T-helper 2 cell treated with Interferon-gamma antibody and Interleukin-4, amounts not matched to agents 5 μg/mL and 100 μg/mL, for 36 hours (primary cell): ENCODE measurements around the gene CCT6B.
"Not testable (repeated sequence)": the region's sequence is repeated elsewhere in the genome, so short reads cannot be mapped to it uniquely, and the experiment has no call there.

Experiments
- DNase-seq: peaks from one replicate; pipeline ENCODE4 v3.0.0; 2021; ENCODE audit warnings: low spot score
- H3K27ac Mint-ChIP-seq: one replicate; pipeline ENCODE4 v1.8.0; 2021; ENCODE audit warnings: mild to moderate bottlenecking, mixed read lengths
- H3K27me3 Mint-ChIP-seq: one replicate; pipeline ENCODE4 v1.8.0; 2021; ENCODE audit warnings: low read depth, mixed read lengths
- H3K36me3 Mint-ChIP-seq: one replicate; pipeline ENCODE4 v1.8.0; 2021; ENCODE audit warnings: low read depth, mixed read lengths
- H3K4me1 Mint-ChIP-seq: one replicate; pipeline ENCODE4 v1.8.0; 2021; ENCODE audit warnings: low read depth, mixed read lengths
- H3K4me3 Mint-ChIP-seq: one replicate; pipeline ENCODE4 v1.8.0; 2022; ENCODE audit warnings: mild to moderate bottlenecking, moderate library complexity, mixed read lengths
- H3K9me3 Mint-ChIP-seq: one replicate; pipeline ENCODE4 v1.8.0; 2021; ENCODE audit warnings: mixed read lengths

Gene CCT6B

GRCh38 chr17:34950780-34951179 is 10.5 kb downstream of the CCT6B start:
- H3K4me3 Mint-ChIP-seq, H3K4me1 Mint-ChIP-seq, DNase-seq, H3K9me3 Mint-ChIP-seq, H3K36me3 Mint-ChIP-seq, H3K27ac Mint-ChIP-seq: not testable (repeated sequence)
- peaks cover 21% of the 10 kb centered on the region for H3K27me3 Mint-ChIP-seq

GRCh38 chr17:34930283-34930682 is 31.0 kb downstream of the CCT6B start:
- H3K27ac Mint-ChIP-seq = no peak overlapping the region
- no peaks in the 10 kb centered on the region for H3K4me1 Mint-ChIP-seq
- no peaks in the 10 kb centered on the region for H3K36me3 Mint-ChIP-seq
- no peak overlapping the region for H3K4me3 Mint-ChIP-seq
- peaks cover 11% of the 10 kb centered on the region for H3K27me3 Mint-ChIP-seq
- no peak for DNase-seq
- H3K9me3 Mint-ChIP-seq = no peaks in the 10 kb centered on the region

GRCh38 chr17:34926661-34927060 is 34.6 kb downstream of the CCT6B start:
- Mint-ChIP-seq H3K27me3 (peaks cover 4% of the 10 kb centered on the region), H3K4me3 (no peak overlapping the region), H3K4me1 (no peaks in the 10 kb centered on the region), H3K36me3 (no peaks in the 10 kb centered on the region), H3K27ac (no peak overlapping the region), H3K9me3 (no peaks in the 10 kb centered on the region)
- no peak for DNase-seq

- Mint-ChIP-seq H3K4me3 (no peak overlapping the region), H3K27ac (no peak overlapping the region), H3K36me3 (no peaks in the 10 kb centered on the region), H3K4me1 (no peaks in the 10 kb centered on the region), H3K9me3 (no peaks in the 10 kb centered on the region), H3K27me3 (peaks cover 2% of the 10 kb centered on the region)
- no peak for DNase-seq
These were observed 40.6 kb downstream of the CCT6B start for GRCh38 chr17:34920676-34921075.

- DNase-seq = no peak
- Mint-ChIP-seq H3K4me1 (no peaks in the 10 kb centered on the region), H3K27ac (no peak overlapping the region), H3K27me3 (peaks cover 2% of the 10 kb centered on the region), H3K4me3 (no peak overlapping the region), H3K9me3 (no peaks in the 10 kb centered on the region), H3K36me3 (no peaks in the 10 kb centered on the region)
These were observed 43.9 kb downstream of the CCT6B start for GRCh38 chr17:34917381-34917780.

- peaks cover 2% of the 10 kb centered on the region for H3K27me3 Mint-ChIP-seq
- H3K36me3 Mint-ChIP-seq = no peaks in the 10 kb centered on the region
- no peaks in the 10 kb centered on the region for H3K9me3 Mint-ChIP-seq
- no peak for DNase-seq
- no peaks in the 10 kb centered on the region for H3K4me1 Mint-ChIP-seq
- no peak overlapping the region for H3K4me3 Mint-ChIP-seq
- no peak overlapping the region for H3K27ac Mint-ChIP-seq
These were observed 45.1 kb downstream of the CCT6B start for GRCh38 chr17:34916120-34916519.

- Mint-ChIP-seq H3K4me1 (no peaks in the 10 kb centered on the region), H3K4me3 (no peak overlapping the region), H3K9me3 (no peaks in the 10 kb centered on the region), H3K27ac (no peak overlapping the region), H3K36me3 (no peaks in the 10 kb centered on the region), H3K27me3 (peaks cover 3% of the 10 kb centered on the region)
- no peak for DNase-seq
These were observed 48.3 kb downstream of the CCT6B start for GRCh38 chr17:34913001-34913400.

- DNase-seq = no peak
- Mint-ChIP-seq H3K36me3 (no peaks in the 10 kb centered on the region), H3K27me3 (peaks cover 2% of the 10 kb centered on the region), H3K4me1 (no peaks in the 10 kb centered on the region), H3K27ac (no peak overlapping the region), H3K4me3 (no peak overlapping the region), H3K9me3 (no peaks in the 10 kb centered on the region)
These were observed 52.2 kb downstream of the CCT6B start for GRCh38 chr17:34909040-34909439.

GRCh38 chr17:34902831-34903547 is 58.3 kb downstream of the CCT6B start:
- no peaks in the 10 kb centered on the region for H3K9me3 Mint-ChIP-seq
- no peak overlapping the region for H3K4me3 Mint-ChIP-seq
- H3K27me3 Mint-ChIP-seq = peaks cover 12% of the 10 kb centered on the region
- no peaks in the 10 kb centered on the region for H3K4me1 Mint-ChIP-seq
- no peaks in the 10 kb centered on the region for H3K36me3 Mint-ChIP-seq
- DNase-seq = no peak
- H3K27ac Mint-ChIP-seq = no peak overlapping the region

GRCh38 chr17:34899643-34900291 is 61.5 kb downstream of the CCT6B start:
- no peak overlapping the region for H3K27ac Mint-ChIP-seq
- H3K36me3 Mint-ChIP-seq = no peaks in the 10 kb centered on the region
- no peak overlapping the region for H3K4me3 Mint-ChIP-seq
- no peaks in the 10 kb centered on the region for H3K9me3 Mint-ChIP-seq
- no peak for DNase-seq
- H3K27me3 Mint-ChIP-seq = peaks cover 19% of the 10 kb centered on the region
- H3K4me1 Mint-ChIP-seq = no peaks in the 10 kb centered on the region

GRCh38 chr17:34895383-34895782 is 65.9 kb downstream of the CCT6B start:
- no peaks in the 10 kb centered on the region for H3K4me1 Mint-ChIP-seq
- no peaks in the 10 kb centered on the region for H3K36me3 Mint-ChIP-seq
- no peak overlapping the region for H3K4me3 Mint-ChIP-seq
- peaks cover 24% of the 10 kb centered on the region for H3K27me3 Mint-ChIP-seq
- H3K9me3 Mint-ChIP-seq = no peaks in the 10 kb centered on the region
- H3K27ac Mint-ChIP-seq = no peak overlapping the region
- DNase-seq = no peak

GRCh38 chr17:34894964-34895363 is 66.3 kb downstream of the CCT6B start:
- Mint-ChIP-seq H3K27ac (no peak overlapping the region), H3K36me3 (no peaks in the 10 kb centered on the region), H3K4me3 (no peak overlapping the region), H3K4me1 (no peaks in the 10 kb centered on the region), H3K27me3 (peaks cover 22% of the 10 kb centered on the region), H3K9me3 (no peaks in the 10 kb centered on the region)
- no peak for DNase-seq

GRCh38 chr17:34892461-34893249 is 68.6 kb downstream of the CCT6B start:
- H3K4me1 Mint-ChIP-seq = no peaks in the 10 kb centered on the region
- peaks cover 24% of the 10 kb centered on the region for H3K27me3 Mint-ChIP-seq
- H3K27ac Mint-ChIP-seq = no peak overlapping the region
- no peak overlapping the region for H3K4me3 Mint-ChIP-seq
- no peaks in the 10 kb centered on the region for H3K36me3 Mint-ChIP-seq
- H3K9me3 Mint-ChIP-seq = no peaks in the 10 kb centered on the region
- no peak for DNase-seq

GRCh38 chr17:34886831-34887230 is 74.4 kb downstream of the CCT6B start:
- no peaks in the 10 kb centered on the region for H3K9me3 Mint-ChIP-seq
- no peak for DNase-seq
- no peak overlapping the region for H3K27ac Mint-ChIP-seq
- no peaks in the 10 kb centered on the region for H3K36me3 Mint-ChIP-seq
- H3K4me3 Mint-ChIP-seq = no peak overlapping the region
- H3K27me3 Mint-ChIP-seq = peaks cover 22% of the 10 kb centered on the region
- no peaks in the 10 kb centered on the region for H3K4me1 Mint-ChIP-seq
